ENCODE results near the gene VWA2.
"Not testable (repeated sequence)": the region's sequence is repeated elsewhere in the genome, so short reads cannot be mapped to it uniquely, and the experiment has no call there.

VWA2 gene

DNA sequence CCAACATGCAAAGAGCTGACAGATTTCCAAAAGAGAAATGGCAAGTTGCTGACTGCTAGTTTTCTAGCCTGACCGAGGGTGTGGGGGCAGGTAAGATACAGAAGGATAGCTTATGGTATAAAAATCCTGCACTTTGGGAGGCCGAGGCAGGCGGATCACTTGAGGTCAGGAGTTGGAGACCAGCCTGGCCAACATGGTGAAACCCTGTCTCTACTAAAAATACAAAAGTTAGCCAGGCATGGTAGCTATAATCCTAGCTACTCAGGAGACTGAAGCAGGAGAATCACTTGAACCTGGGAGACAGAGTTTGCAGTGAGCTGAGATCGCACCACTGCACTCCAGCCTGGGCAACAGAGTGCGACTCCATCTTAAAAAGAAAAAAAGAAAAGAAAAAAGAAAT, 94.4 kb downstream of the VWA2 start:
- H3K27ac Mint-ChIP-seq, DNase-seq, H3K36me3 Mint-ChIP-seq, H3K9me3 Mint-ChIP-seq, CTCF ChIA-PET, H3K4me3 Mint-ChIP-seq, H3K4me1 Mint-ChIP-seq: not testable (repeated sequence)
- peaks cover 28% of the 10 kb centered on the region for H3K27me3 Mint-ChIP-seq

DNA sequence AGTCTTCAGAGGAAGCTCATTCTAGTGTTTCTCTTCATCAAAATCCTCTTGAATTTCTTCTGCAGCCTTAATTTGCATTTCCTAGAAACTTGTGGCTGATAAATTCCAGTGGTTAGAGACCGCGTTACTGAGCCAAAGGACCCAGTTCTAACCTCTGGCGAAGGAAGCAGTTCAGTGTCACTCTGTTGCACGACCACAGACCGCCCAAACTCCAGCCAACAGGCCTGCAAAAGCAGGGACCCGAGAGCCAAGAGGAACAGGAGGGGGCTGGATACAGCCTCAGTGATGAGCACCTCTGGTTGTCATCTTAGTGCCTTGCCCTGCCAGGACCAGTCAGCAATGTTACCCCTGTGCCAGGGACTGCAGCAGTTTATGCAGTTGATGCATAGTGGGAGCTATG, 95.2 kb downstream of the VWA2 start:
- no peak overlapping the region for H3K27ac Mint-ChIP-seq
- CTCF ChIA-PET: no interaction called here
- no peaks in the 10 kb centered on the region for H3K9me3 Mint-ChIP-seq
- no peak overlapping the region for H3K4me3 Mint-ChIP-seq
- H3K4me1 Mint-ChIP-seq: no peaks in the 10 kb centered on the region
- no peaks in the 10 kb centered on the region for H3K36me3 Mint-ChIP-seq
- no peak for DNase-seq
- peaks cover 28% of the 10 kb centered on the region for H3K27me3 Mint-ChIP-seq

DNA sequence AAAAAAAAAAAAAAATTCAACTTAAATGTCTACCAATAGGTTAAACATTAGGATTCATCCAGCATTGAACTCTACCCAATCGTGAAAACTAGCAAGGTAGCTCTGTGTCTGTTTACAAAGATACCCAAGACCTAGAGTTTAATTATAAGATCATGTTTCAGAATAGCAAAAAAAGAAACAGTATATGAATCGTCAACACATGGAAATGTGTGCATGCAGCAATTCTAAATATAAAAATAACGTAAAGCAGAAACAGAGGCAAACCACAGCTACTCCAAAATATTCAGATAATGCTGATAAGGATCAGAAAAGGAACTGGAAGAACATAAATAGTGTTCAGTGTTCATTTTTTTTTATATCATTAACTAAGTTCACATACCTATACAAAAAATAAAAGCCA, 96.6 kb downstream of the VWA2 start:
- Mint-ChIP-seq H3K4me1 (no peaks in the 10 kb centered on the region), H3K9me3 (no peaks in the 10 kb centered on the region), H3K27me3 (peaks cover 28% of the 10 kb centered on the region), H3K27ac (no peak overlapping the region), H3K4me3 (no peak overlapping the region), H3K36me3 (no peaks in the 10 kb centered on the region)
- no peak for DNase-seq
- CTCF ChIA-PET: no interaction called here

DNA sequence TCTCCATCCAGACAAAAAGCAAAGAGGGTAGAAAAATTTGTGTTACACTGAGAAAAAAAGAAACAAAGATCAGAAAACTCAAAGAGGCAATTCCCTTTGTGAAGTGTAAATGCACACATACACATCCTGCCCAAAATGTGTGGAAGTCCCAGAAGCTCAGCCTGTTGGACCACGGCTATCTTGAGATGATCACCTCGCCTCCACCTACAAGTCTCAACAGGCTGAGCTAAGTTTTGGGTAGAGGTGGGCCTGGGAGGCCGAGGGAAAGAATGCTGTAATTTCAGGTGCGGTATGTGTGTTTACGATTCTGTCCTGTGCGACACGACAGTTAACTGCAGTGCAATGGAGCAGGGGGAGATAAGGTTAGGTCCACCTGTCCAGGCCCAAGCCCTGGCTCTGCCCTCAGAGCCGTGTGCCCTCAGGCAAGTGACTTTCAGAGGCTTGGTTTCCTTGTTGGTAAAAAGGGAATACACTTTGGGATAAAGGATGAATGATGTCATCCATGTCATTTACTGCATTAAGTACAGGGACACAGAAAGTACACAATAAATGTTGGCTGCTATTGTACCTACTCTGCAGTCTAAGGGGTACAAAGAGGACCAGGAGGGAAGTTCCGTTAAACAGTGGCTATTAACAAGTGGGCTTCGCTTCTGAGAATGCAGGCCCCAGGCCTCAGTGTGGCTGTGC, 97.9 kb downstream of the VWA2 start:
- no peaks in the 10 kb centered on the region for H3K4me1 Mint-ChIP-seq
- no peak overlapping the region for H3K4me3 Mint-ChIP-seq
- DNase-seq: no peak
- H3K36me3 Mint-ChIP-seq: no peaks in the 10 kb centered on the region
- H3K27me3 Mint-ChIP-seq: peaks cover 25% of the 10 kb centered on the region
- H3K9me3 Mint-ChIP-seq: no peaks in the 10 kb centered on the region
- H3K27ac Mint-ChIP-seq: no peak overlapping the region
- CTCF ChIA-PET: no interaction called here

DNA sequence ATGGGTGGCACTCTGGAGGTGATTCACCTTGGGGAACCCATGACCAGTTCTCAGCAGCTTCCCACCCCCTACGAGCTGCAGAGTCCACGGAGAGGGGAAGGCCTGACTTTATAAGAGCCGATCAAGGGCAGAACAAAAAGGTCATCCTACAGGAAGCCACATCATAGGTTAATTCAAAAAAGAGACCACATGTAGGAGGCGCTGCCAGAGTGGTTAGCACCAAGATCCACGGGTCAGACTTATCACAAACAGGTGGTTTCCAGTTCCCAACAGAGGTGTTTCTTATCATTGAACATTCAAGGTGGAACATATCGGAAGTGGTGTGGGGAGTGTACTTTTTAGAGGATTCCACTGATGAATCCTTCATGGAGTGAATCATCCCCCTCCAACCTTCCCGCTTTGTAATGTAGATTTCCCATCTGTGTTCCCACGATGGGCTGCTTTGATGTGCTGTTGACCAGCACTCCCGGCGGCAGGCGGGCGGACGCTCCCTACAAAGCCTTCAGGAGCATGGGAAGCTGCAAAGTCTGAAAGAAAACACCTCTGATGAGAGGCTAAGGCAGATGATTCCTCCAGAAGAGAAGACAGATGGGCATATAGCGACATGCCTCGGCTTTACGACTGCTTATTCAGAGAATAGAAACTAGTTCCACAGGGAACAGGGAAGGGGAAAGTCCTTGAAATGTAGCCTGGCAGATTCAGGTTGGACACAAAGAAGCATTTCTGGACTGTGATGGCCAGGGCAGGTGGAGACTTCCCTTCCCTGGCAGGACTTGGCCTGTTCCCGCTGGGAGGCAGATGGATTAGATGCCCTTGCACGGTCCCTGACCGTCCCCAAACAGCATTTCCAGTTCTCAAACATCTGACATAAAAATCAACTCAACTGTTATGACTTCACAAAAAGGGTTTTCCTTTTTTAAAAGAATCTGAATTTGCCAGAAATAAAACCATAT, 98.7 kb downstream of the VWA2 start:
- CTCF ChIA-PET: no interaction called here
- peaks cover 25% of the 10 kb centered on the region for H3K27me3 Mint-ChIP-seq
- no peaks in the 10 kb centered on the region for H3K36me3 Mint-ChIP-seq
- H3K9me3 Mint-ChIP-seq: no peaks in the 10 kb centered on the region
- no peaks in the 10 kb centered on the region for H3K4me1 Mint-ChIP-seq
- H3K4me3 Mint-ChIP-seq: no peak overlapping the region
- H3K27ac Mint-ChIP-seq: no peak overlapping the region
- DNase-seq: no peak

DNA sequence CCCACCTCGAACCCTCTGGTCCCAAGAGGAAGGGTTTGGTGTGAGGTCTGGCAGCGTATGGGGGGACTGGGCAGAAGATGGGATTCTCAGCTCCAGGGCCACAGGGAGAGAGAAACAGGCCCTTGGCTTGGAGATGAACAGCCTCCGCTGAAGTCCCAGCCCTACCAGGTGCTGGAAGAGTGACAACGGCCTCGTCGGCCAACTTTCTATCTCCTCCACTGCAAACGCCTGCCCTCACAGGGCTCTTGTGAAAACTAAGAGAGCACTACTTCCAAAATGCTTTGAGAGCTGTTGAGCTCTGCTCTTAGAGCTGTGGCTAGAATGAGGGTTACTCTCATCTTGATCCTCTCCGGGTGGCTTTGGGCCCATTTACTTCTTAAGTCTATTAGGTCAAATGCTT, 101.8 kb downstream of the VWA2 start:
- no peak for DNase-seq
- Mint-ChIP-seq H3K4me1 (no peaks in the 10 kb centered on the region), H3K9me3 (no peaks in the 10 kb centered on the region), H3K4me3 (no peak overlapping the region), H3K27ac (no peak overlapping the region), H3K36me3 (no peaks in the 10 kb centered on the region), H3K27me3 (peaks cover 14% of the 10 kb centered on the region)
- CTCF ChIA-PET: no interaction called here
